ENCODE data around the gene SDK2. TPM values are rescaled to one million over a fixed set of nuclear protein-coding genes. Genes with fewer than 3 reads are reported as not detected.

The SDK2 gene
- total and polyA plus RNA-seq, 2 donors from 2014 or later, result 0.37 to 2.4 TPM

DNA sequence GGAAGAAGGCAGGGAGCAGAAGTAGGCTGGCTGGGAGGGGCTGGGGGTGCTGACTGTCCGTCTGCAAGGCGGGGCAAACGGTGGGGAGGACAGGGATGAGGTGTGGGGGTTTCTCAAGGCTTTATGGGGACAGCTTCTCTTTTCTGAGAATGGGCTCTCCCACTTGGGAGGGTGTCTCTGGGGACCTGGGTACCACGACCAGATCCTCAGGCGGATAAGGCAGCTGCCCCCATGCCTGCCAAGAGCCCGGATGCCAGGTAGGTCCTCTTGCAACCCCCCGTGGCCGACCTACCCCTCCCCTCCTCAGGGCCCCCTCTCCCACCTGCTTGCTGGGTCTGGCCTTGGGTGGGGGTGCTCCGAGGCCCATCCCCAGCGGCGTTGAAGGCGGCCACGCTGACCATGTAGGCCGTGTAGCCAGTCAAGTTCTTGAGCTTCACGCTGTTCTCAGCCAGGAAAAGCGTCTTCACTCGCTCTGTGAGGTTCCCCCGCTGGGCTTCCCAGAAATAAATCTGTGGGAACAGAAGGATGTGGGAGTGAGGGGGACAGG, 276.1 kb downstream of the SDK2 start:
- intact Hi-C loops (cut with DNase I), result no loop called here
- H3K4me3 ChIP-seq (ENCODE audit: low read length in 3 of 3), result no peak overlapping the region
- no peaks in the 10 kb centered on the region for H3K9me3 ChIP-seq (ENCODE audit: control insufficient read depth in 2 of 3, insufficient read depth in 1 of 3, low read length in 3 of 3)
- H3K9ac ChIP-seq (ENCODE audit: low read length in 3 of 3), result no peak overlapping the region
- no peaks in the 10 kb centered on the region for H3K36me3 ChIP-seq (ENCODE audit: control insufficient read depth in 2 of 3, insufficient read depth in 3 of 3, low read length in 3 of 3)
- H3K4me1 ChIP-seq (ENCODE audit: control insufficient read depth in 2 of 3, insufficient read depth in 2 of 3, low read depth in 1 of 3, low read length in 3 of 3), result no peaks in the 10 kb centered on the region
- DNase-seq (peak in 1 of 5 donors; percentile 45), FAIRE-seq (no peak)
- no peaks in the 10 kb centered on the region for H3K27me3 ChIP-seq (ENCODE audit: control insufficient read depth, insufficient read depth, low read length)
- no peak overlapping the region for H3K27ac ChIP-seq (ENCODE audit: low read depth in 2 of 2, low read length in 2 of 2)
- TF ChIP-seq, protein P1, sequence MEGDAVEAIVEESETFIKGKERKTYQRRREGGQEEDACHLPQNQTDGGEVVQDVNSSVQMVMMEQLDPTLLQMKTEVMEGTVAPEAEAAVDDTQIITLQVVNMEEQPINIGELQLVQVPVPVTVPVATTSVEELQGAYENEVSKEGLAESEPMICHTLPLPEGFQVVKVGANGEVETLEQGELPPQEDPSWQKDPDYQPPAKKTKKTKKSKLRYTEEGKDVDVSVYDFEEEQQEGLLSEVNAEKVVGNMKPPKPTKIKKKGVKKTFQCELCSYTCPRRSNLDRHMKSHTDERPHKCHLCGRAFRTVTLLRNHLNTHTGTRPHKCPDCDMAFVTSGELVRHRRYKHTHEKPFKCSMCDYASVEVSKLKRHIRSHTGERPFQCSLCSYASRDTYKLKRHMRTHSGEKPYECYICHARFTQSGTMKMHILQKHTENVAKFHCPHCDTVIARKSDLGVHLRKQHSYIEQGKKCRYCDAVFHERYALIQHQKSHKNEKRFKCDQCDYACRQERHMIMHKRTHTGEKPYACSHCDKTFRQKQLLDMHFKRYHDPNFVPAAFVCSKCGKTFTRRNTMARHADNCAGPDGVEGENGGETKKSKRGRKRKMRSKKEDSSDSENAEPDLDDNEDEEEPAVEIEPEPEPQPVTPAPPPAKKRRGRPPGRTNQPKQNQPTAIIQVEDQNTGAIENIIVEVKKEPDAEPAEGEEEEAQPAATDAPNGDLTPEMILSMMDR (IDR thresholded peaks at IDR 0.05; ENCODE audit: borderline replicate concordance, extremely low read depth, insufficient read depth), result no peak

DNA sequence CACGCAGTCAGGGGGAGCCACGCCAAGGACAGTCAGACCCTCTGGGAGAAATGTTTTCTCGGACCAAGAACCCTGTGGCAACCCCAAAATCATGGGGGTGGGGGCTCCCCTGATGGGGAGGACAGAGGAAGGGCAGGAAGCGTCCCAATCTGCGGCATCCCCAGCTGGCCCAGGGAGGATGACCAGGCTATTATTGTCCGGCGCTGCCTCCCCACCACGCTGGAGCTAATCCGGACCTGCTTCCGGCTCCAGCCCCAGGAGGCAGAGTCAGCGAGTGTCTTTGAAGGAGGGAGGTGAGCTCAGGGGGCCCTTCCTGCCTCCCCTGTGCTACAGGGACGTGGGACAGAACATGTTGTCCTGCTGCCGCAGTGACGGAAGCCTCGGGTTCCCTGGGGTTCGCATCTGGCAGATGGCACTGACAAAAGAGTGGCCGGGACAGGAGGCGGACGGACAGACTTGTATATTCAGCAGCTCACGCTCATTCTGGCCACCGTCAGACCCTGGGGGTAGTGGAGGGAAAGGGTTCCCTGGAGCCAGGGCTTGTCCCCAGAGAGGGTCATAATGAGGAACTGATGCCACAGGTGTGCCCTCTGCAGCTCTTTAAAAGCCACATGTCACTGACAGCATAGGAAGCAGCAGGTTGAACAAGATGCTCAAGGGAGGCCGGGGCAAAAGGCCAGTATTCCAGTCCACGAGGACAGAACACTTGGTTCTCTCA, 278.2 kb downstream of the SDK2 start:
- Histone ChIP-seq H3K27me3 (ENCODE audit: control insufficient read depth, insufficient read depth, low read length) (no peaks in the 10 kb centered on the region), H3K9ac (ENCODE audit: low read length in 3 of 3) (no peak overlapping the region), H3K27ac (ENCODE audit: low read depth in 2 of 2, low read length in 2 of 2) (peak overlapping the region; percentile 16 to 69), H3K9me3 (ENCODE audit: control insufficient read depth in 2 of 3, insufficient read depth in 1 of 3, low read length in 3 of 3) (no peaks in the 10 kb centered on the region), H3K36me3 (ENCODE audit: control insufficient read depth in 2 of 3, insufficient read depth in 3 of 3, low read length in 3 of 3) (no peaks in the 10 kb centered on the region), H3K4me3 (ENCODE audit: low read length in 3 of 3) (no peak overlapping the region), H3K4me1 (ENCODE audit: control insufficient read depth in 2 of 3, insufficient read depth in 2 of 3, low read depth in 1 of 3, low read length in 3 of 3) (no peaks in the 10 kb centered on the region)
- DNase-seq (peak in 4 of 5 donors; percentile 22 to 86 (median 56)), FAIRE-seq (no peak)
- TF ChIP-seq, protein P1 (IDR thresholded peaks at IDR 0.05; ENCODE audit: borderline replicate concordance, extremely low read depth, insufficient read depth), result no peak
- intact Hi-C loops (cut with DNase I), result no loop called here

DNA sequence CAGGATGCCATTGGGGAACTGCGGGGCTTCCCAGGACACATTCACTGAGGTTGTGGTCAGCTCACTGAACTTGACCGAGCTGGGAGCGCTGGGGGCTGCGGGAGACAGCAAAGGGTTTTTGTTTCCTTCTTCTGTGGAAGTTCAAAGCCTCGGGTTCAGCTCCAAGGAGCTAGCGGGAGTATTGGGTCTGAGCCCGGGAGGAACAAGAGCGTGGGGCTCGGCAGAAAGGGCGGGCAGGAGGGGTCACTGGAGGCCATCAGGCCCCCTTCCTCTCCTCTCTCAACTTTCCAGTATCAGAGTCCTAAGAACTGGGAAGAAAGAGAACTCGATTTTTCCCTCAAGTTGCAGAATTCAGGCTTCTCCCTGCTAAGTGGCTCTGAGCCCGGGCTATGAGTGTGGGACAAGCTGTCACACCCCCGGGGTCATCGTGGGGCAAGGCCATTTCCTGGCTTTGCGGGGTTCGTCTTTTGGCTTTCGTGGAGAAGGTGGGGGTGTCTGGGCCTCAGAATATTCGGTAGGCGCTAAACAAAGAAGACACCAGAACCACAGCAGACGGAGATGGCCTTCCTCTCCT, 278.9 kb downstream of the SDK2 start:
- no peak overlapping the region for H3K9ac ChIP-seq (ENCODE audit: low read length in 3 of 3)
- H3K9me3 ChIP-seq (ENCODE audit: control insufficient read depth in 2 of 3, insufficient read depth in 1 of 3, low read length in 3 of 3), result no peaks in the 10 kb centered on the region
- DNase-seq, result peak in 3 of 5 donors; percentile 16 to 66 (median 46)
- H3K27ac ChIP-seq (ENCODE audit: low read depth in 2 of 2, low read length in 2 of 2), result peak overlapping the region; percentile 16 to 69
- no peak overlapping the region for H3K4me3 ChIP-seq (ENCODE audit: low read length in 3 of 3)
- H3K4me1 ChIP-seq (ENCODE audit: control insufficient read depth in 2 of 3, insufficient read depth in 2 of 3, low read depth in 1 of 3, low read length in 3 of 3), result no peaks in the 10 kb centered on the region
- H3K27me3 ChIP-seq (ENCODE audit: control insufficient read depth, insufficient read depth, low read length), result no peaks in the 10 kb centered on the region
- no peaks in the 10 kb centered on the region for H3K36me3 ChIP-seq (ENCODE audit: control insufficient read depth in 2 of 3, insufficient read depth in 3 of 3, low read length in 3 of 3)
- intact Hi-C loops (cut with DNase I), result no loop called here
- FAIRE-seq, result no peak
- TF ChIP-seq, protein P1 (IDR thresholded peaks at IDR 0.05; ENCODE audit: borderline replicate concordance, extremely low read depth, insufficient read depth), result no peak

Data from kidney (tissue), 14 donors.